Cardiac septum (tissue), 1 donor: ENCODE results near the gene SLC5A7. TPM values are rescaled to one million over a fixed set of nuclear protein-coding genes. Genes with fewer than 3 reads are reported as not detected.

Experiments
- DNase-seq: peaks from one replicate; pipeline ENCODE4 v3.0.0-alpha.2; 2020; ENCODE audit warnings: low spot score
- intact Hi-C: fragments of 100-400 bp; cut with DNase I; formaldehyde crosslinking; loops from one replicate; pipeline ENCODE4 v1.14.0; 2022
- total RNA-seq: library from RNA; stranded (reverse); fragmentation: NEBNext Ultra II Directional; extraction: Animal tissue kit (Norgen Biotek cat#: 25700); gene quantifications from one replicate; pipeline ENCODE4 v1.2.1, GENCODE V29; 2021
- donor health status: DM: no; HTN: no; CAD: no.

Gene SLC5A7
- total RNA-seq, 1 donor from 2014 or later: not detected

DNA sequence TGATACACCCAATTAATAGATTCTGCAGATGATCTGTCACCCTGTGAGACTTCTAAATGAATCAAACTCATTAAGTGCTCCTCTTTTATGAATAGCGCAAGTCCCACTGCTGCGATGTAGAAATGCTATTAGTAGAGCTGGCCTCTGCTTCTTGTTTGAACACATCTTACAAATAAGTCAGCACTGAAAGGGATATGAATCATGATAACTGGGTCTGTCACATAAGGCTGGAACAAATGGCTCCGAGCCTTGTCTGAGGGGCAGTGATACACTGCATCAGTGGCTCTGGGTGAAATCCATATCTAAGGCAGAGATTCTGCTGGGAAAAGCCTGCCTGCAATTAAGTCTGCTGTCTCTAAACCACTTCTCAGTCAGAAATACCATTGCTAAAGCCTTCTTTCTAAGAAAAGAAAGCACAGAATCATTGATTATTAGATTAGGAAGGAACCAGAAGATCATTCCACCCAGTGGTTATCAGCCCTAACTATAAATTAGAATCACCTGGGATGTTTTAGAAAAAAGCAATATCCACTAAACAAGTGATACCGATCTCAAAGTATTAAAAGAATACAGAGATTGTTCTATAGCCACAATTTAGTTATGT, 75.2 kb downstream of the SLC5A7 start:
- no peak for DNase-seq
- intact Hi-C loops: no loop called here

Other genes starting within 250 kb of the SLC5A7 start
- gene RGPD4, start 159.6 kb upstream of the SLC5A7 start, total RNA-seq: 0.19 TPM